HEK293 (cell line): ENCODE results near the gene A1CF.
A peak's percentile ranks its signal among the peaks of the same experiment; 100 is the strongest.
"Not testable (repeated sequence)": the region's sequence is repeated elsewhere in the genome, so short reads cannot be mapped to it uniquely, and the experiment has no call there.

Source experiments
- CTCF ChIA-PET: fragments of 350-600 bp; formaldehyde crosslinking; extraction: SDS; loops from one replicate; lab custom pipeline; 2021; ENCODE audit warnings: antibody characterized with exemption; lab: Yijun Ruan, JAX
- POLR2A ChIA-PET: fragments of 300-600 bp; formaldehyde crosslinking; extraction: SDS; loops from one replicate; lab custom pipeline; 2020; ENCODE audit warnings: antibody characterized with exemption, inconsistent platforms; lab: Yijun Ruan, JAX
- H3K27ac ChIP-seq: fragments of 200-500 bp; sonication (Bioruptor generic); 2 replicates; pipeline ENCODE4 v1.5.1; 2014; ENCODE audit warnings: low read depth, low read length, control low read depth, inconsistent platforms; ENCODE audit errors: extremely low read depth
- H3K36me3 ChIP-seq, 2 experiments: fragments of 200-500 bp in 1 of 2; sonication (Bioruptor generic) in 1 of 2; 1 replicate in 1 of 2; 2 replicates in 1 of 2; pipeline ENCODE4 v1.5.1; 2014 to 2017; ENCODE audit warnings: inconsistent platforms in 2 of 2, low read length in 2 of 2; ENCODE audit not compliant: control insufficient read depth in 2 of 2, insufficient read depth in 1 of 2
- H3K4me1 ChIP-seq: fragments of 200-500 bp; sonication (Bioruptor generic); 2 replicates; pipeline ENCODE4 v1.5.1; 2014; ENCODE audit warnings: mild to moderate bottlenecking, low read length, inconsistent platforms; ENCODE audit not compliant: control insufficient read depth, insufficient read depth
- H3K4me3 ChIP-seq: 2 replicates; pipeline ENCODE4 v1.5.1; 2011; ENCODE audit warnings: low read depth, mild to moderate bottlenecking, control low read depth, low read length, moderate library complexity
- H3K9me3 ChIP-seq: fragments of 200-500 bp; sonication (Bioruptor generic); 2 replicates; pipeline ENCODE4 v1.5.1; 2014; ENCODE audit warnings: low read depth, low read length, inconsistent platforms; ENCODE audit not compliant: control insufficient read depth, insufficient read depth
- FEZF1 ChIP-seq: fragments of 450-650 bp; formaldehyde crosslinking; IDR thresholded peaks from 2 replicates; pipeline ENCODE4 v1.5.1; 2016; ENCODE audit warnings: missing biosample characterization, missing genetic modification characterization
- GFI1B ChIP-seq: fragments of 450-650 bp; formaldehyde crosslinking; IDR thresholded peaks from 2 replicates; pipeline ENCODE4 v1.5.1; 2016; ENCODE audit warnings: missing biosample characterization, missing genetic modification characterization
- KLF7 ChIP-seq: fragments of 450-650 bp; formaldehyde crosslinking; IDR thresholded peaks from 2 replicates; pipeline ENCODE4 v1.5.1; 2016; ENCODE audit warnings: missing biosample characterization, missing genetic modification characterization, borderline replicate concordance
- OVOL3 ChIP-seq: fragments of 450-650 bp; formaldehyde crosslinking; IDR thresholded peaks from 2 replicates; pipeline ENCODE4 v1.5.1; 2016; ENCODE audit warnings: missing biosample characterization, missing genetic modification characterization
- PRDM2 ChIP-seq: fragments of 450-650 bp; formaldehyde crosslinking; IDR thresholded peaks from 2 replicates; pipeline ENCODE4 v1.5.1; 2016; ENCODE audit warnings: missing biosample characterization, missing genetic modification characterization, borderline replicate concordance
- PRDM6 ChIP-seq: fragments of 450-650 bp; formaldehyde crosslinking; IDR thresholded peaks from 2 replicates; pipeline ENCODE4 v1.5.1; 2017; ENCODE audit warnings: missing biosample characterization, missing genetic modification characterization
- RBAK ChIP-seq: fragments of 450-650 bp; formaldehyde crosslinking; IDR thresholded peaks from 2 replicates; pipeline ENCODE4 v1.5.1; 2016; ENCODE audit warnings: missing biosample characterization, missing genetic modification characterization
- ZBTB7A ChIP-seq: fragments of 450-650 bp; formaldehyde crosslinking; IDR thresholded peaks from 2 replicates; pipeline ENCODE4 v1.5.1; 2016; ENCODE audit warnings: low read depth, missing biosample characterization, missing genetic modification characterization
- ZNF16 ChIP-seq: fragments of 450-650 bp; formaldehyde crosslinking; IDR thresholded peaks from 2 replicates; pipeline ENCODE4 v1.5.1; 2016; ENCODE audit warnings: low read depth, missing biosample characterization, missing genetic modification characterization
- ZNF202 ChIP-seq: fragments of 450-650 bp; formaldehyde crosslinking; IDR thresholded peaks from 2 replicates; pipeline ENCODE4 v1.5.1; 2016; ENCODE audit warnings: missing biosample characterization, missing genetic modification characterization, borderline replicate concordance
- ZNF23 ChIP-seq: fragments of 450-650 bp; formaldehyde crosslinking; IDR thresholded peaks from 2 replicates; pipeline ENCODE4 v1.5.1; 2016; ENCODE audit warnings: missing biosample characterization, missing genetic modification characterization, borderline replicate concordance
- ZNF335 ChIP-seq: fragments of 450-650 bp; formaldehyde crosslinking; conservative IDR thresholded peaks from 2 replicates; pipeline ENCODE4 v1.5.1; 2016; ENCODE audit warnings: missing biosample characterization, missing genetic modification characterization
- ZNF341 ChIP-seq: fragments of 450-650 bp; formaldehyde crosslinking; IDR thresholded peaks from 2 replicates; pipeline ENCODE4; 2016; ENCODE audit warnings: low read depth, missing biosample characterization, missing genetic modification characterization
- ZSCAN16 ChIP-seq: fragments of 450-650 bp; formaldehyde crosslinking; IDR thresholded peaks from 2 replicates; pipeline ENCODE4 v1.5.1; 2016; ENCODE audit warnings: missing biosample characterization, missing genetic modification characterization

The A1CF gene

GRCh38 chr10:50883629-50884028 lies 1.8 kb downstream of the A1CF start:
- ChIA-PET CTCF (no interaction called here), POLR2A (no interaction called here)
- H3K36me3 ChIP-seq: no peaks in the 10 kb centered on the region
- no peak overlapping the region for H3K4me3 ChIP-seq
- TF ChIP-seq FEZF1 (tag by site-specific recombination): 0 out of 2 replicates have a peak, but pooled peaks have one; percentile 17
- TF ChIP-seq OVOL3: 0 out of 2 replicates have a peak, but pooled peaks have one; percentile 17
- no peak for TF ChIP-seq ZNF341
- H3K4me1 ChIP-seq: peaks cover 3% of the 10 kb centered on the region; the same call in 1 of the 2 replicates
- H3K27ac ChIP-seq: no peak overlapping the region
- H3K9me3 ChIP-seq: no peaks in the 10 kb centered on the region

- no peak overlapping the region for H3K27ac ChIP-seq
- ChIA-PET POLR2A (no interaction called here), CTCF (no interaction called here)
- TF ChIP-seq PRDM6 (tag by site-specific recombination) (no peak), KLF7 (tag by site-specific recombination) (no peak), ZNF341 (no peak), PRDM2 (tag by site-specific recombination) (no peak), ZNF16 (no peak), ZNF202 (tag by site-specific recombination) (no peak), GFI1B (tag by site-specific recombination) (no peak), RBAK (tag by site-specific recombination) (no peak), ZBTB7A (tag by site-specific recombination) (no peak), ZSCAN16 (tag by site-specific recombination) (no peak), ZNF23 (tag by site-specific recombination) (no peak), ZNF335 (tag by site-specific recombination) (no peak)
- TF ChIP-seq, all 188 proteins: peak for 0
- H3K4me3 ChIP-seq: no peak overlapping the region
- peaks cover 3% of the 10 kb centered on the region; the same call in 1 of the 2 replicates for H3K4me1 ChIP-seq
- H3K9me3 ChIP-seq: no peaks in the 10 kb centered on the region
- H3K36me3 ChIP-seq: no peaks in the 10 kb centered on the region
Measured at GRCh38 chr10:50882540-50882983, 2.9 kb downstream of the A1CF start.

GRCh38 chr10:50881046-50881445 lies 4.4 kb downstream of the A1CF start:
- H3K9me3 ChIP-seq, CTCF ChIA-PET, H3K4me3 ChIP-seq, H3K27ac ChIP-seq, H3K4me1 ChIP-seq, H3K36me3 ChIP-seq: not testable (repeated sequence)
- POLR2A ChIA-PET: interaction anchor here (0.7 kb wide), 1 partner anchor 288 kb away, joined by 3 read pairs; no protein-coding TSS in a partner anchor
